ENCODE data around the gene LRRC7. TPM values are rescaled to one million over a fixed set of nuclear protein-coding genes. Genes with fewer than 3 reads are reported as not detected.

The LRRC7 gene
- total and polyA plus RNA-seq, 2 experiments from 2014 or later, result 0.99 to 1.8 TPM

DNA sequence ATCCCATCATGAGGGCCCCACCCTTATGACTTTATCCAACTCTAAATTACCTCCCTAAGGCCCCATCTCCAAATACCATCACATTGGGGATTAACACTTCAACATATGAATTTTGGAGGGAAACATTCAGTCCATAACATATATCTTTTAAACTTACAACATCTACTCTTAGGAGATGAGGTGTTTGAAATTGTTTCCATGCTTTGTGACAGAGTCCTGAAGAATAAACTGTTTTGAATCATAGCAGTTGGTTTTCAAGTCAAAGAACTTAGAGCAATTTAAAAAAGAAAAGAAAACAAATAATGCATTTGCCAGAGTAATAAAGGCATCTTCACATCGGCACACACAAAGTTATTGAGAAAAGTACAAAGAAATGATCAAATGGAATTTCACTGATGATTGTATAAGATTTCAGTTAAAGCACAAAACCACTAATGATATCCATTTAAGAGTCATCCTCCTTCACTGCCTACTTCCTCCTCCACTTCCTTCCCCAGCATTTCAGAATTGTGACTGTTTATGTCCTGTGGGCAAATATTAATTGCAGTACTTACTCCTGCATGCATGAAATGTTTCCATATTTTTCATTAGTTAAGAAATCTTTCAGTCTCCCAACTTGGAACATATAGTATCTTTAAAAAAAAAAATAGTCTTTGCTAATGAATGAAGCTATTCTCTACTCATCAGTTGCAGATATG is 435.6 kb downstream of the LRRC7 start:
- Histone ChIP-seq H4K20me1 (ENCODE audit: insufficient read depth, poor library complexity, severe bottlenecking) (no peaks in the 10 kb centered on the region), H3K4me2 (no peak overlapping the region), H3K4me1 (ENCODE audit: insufficient read depth) (no peaks in the 10 kb centered on the region), H3K9me2 (replicated peaks; ENCODE audit: insufficient read depth) (no peaks in the 10 kb centered on the region), H3K27me3 (no peaks in the 10 kb centered on the region), H3K79me2 (no peaks in the 10 kb centered on the region), H3K9me3 (ENCODE audit: low read depth) (no peaks in the 10 kb centered on the region), H2AFZ (no peak overlapping the region), H3K27ac (no peak overlapping the region), H3K36me3 (replicated peaks; ENCODE audit: insufficient read depth, low read depth) (no peaks in the 10 kb centered on the region), H3K4me3 (no peak overlapping the region)
- TF ChIP-seq CTCF (IDR thresholded peaks at IDR 0.05; ENCODE audit: poor library complexity), result no peak
- no peak for TF ChIP-seq EZH2 (IDR thresholded peaks at IDR 0.05; ENCODE audit: borderline replicate concordance)
- TF ChIP-seq EZH2phosphoT487 (IDR thresholded peaks at IDR 0.05; ENCODE audit: low read depth, severe bottlenecking, unreplicated experiment), result no peak
- 85% methylated on average over 1 of the region's 1 CpG for WGBS (ENCODE audit: low lambda C conversion rate, missing lambda C conversion rate)
- no peak for DNase-seq (ENCODE audit: low spot score)

GRCh38 chr1:70005386-70006034 is 437.8 kb downstream of the LRRC7 start:
- Histone ChIP-seq H3K36me3 (replicated peaks; ENCODE audit: insufficient read depth, low read depth) (no peaks in the 10 kb centered on the region), H3K27me3 (no peaks in the 10 kb centered on the region), H3K79me2 (no peaks in the 10 kb centered on the region), H3K9me2 (replicated peaks; ENCODE audit: insufficient read depth) (no peaks in the 10 kb centered on the region), H2AFZ (no peak overlapping the region), H3K9me3 (ENCODE audit: low read depth) (no peaks in the 10 kb centered on the region), H4K20me1 (ENCODE audit: insufficient read depth, poor library complexity, severe bottlenecking) (no peaks in the 10 kb centered on the region), H3K27ac (no peak overlapping the region), H3K4me1 (ENCODE audit: insufficient read depth) (no peaks in the 10 kb centered on the region), H3K4me2 (no peak overlapping the region), H3K4me3 (no peak overlapping the region)
- TF ChIP-seq CTCF (IDR thresholded peaks at IDR 0.05; ENCODE audit: poor library complexity) (no peak), EZH2 (IDR thresholded peaks at IDR 0.05; ENCODE audit: borderline replicate concordance) (no peak), EZH2phosphoT487 (IDR thresholded peaks at IDR 0.05; ENCODE audit: low read depth, severe bottlenecking, unreplicated experiment) (no peak)
- DNase-seq (ENCODE audit: low spot score), result no peak

DNA sequence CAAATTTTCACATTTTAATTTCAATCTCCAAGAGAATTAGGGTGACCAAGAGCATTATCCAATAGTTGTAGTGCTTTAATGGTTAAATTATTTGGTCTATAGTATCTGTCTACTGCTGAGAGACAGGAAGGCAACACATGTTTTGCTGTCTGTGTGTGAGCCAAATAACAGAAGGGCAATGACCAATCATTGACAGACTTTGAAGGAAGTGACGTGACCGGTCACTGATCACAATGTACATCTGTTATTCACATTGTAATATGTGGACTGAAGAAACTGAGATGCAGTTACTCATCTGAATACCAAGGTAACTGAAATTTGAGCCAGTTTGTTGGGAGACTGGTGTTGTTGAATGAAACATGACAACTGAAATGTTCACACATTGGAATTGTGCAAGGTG is 440.9 kb downstream of the LRRC7 start:
- Histone ChIP-seq H3K9me2 (replicated peaks; ENCODE audit: insufficient read depth) (no peaks in the 10 kb centered on the region), H3K4me1 (ENCODE audit: insufficient read depth) (no peaks in the 10 kb centered on the region), H3K4me2 (no peak overlapping the region), H3K4me3 (no peak overlapping the region), H3K36me3 (replicated peaks; ENCODE audit: insufficient read depth, low read depth) (no peaks in the 10 kb centered on the region), H3K9me3 (ENCODE audit: low read depth) (no peaks in the 10 kb centered on the region), H2AFZ (no peak overlapping the region), H3K79me2 (no peaks in the 10 kb centered on the region), H4K20me1 (ENCODE audit: insufficient read depth, poor library complexity, severe bottlenecking) (no peaks in the 10 kb centered on the region), H3K27ac (no peak overlapping the region), H3K27me3 (no peaks in the 10 kb centered on the region)
- DNase-seq (ENCODE audit: low spot score), result no peak
- no peak for TF ChIP-seq CTCF (IDR thresholded peaks at IDR 0.05; ENCODE audit: poor library complexity)
- TF ChIP-seq EZH2phosphoT487 (IDR thresholded peaks at IDR 0.05; ENCODE audit: low read depth, severe bottlenecking, unreplicated experiment), result no peak
- no peak for TF ChIP-seq EZH2 (IDR thresholded peaks at IDR 0.05; ENCODE audit: borderline replicate concordance)
- 76% methylated on average over 2 of the region's 2 CpGs for WGBS (ENCODE audit: low lambda C conversion rate, missing lambda C conversion rate)
